K562 (cell line): ENCODE results near the gene TANGO6. TPM values are rescaled to one million over a fixed set of nuclear protein-coding genes. Genes with fewer than 3 reads are reported as not detected.
A peak's percentile ranks its signal among the peaks of the same experiment; 100 is the strongest.

Source experiments
- HNRNPUL1 ChIP-seq: fragments of 200-400 bp; formaldehyde crosslinking; IDR thresholded peaks from 2 replicates; pipeline ENCODE4 v1.6.1; 2017; ENCODE audit warnings: low read length
- NCOR1 ChIP-seq: fragments of 450-650 bp; IDR thresholded peaks from 2 replicates; pipeline ENCODE4 v1.6.1; 2016; ENCODE audit warnings: mild to moderate bottlenecking, moderate library complexity
- NR2F6 ChIP-seq: fragments of 450-650 bp; formaldehyde crosslinking; IDR thresholded peaks from 2 replicates; pipeline ENCODE4 v1.4.0; 2020; ENCODE audit warnings: mild to moderate bottlenecking
- PCBP1 ChIP-seq: fragments of 200-400 bp; formaldehyde crosslinking; IDR thresholded peaks from 2 replicates; pipeline ENCODE4 v1.6.1; 2018; ENCODE audit warnings: mild to moderate bottlenecking, low read depth, low read length; ENCODE audit not compliant: poor library complexity, severe bottlenecking
- POLR2A ChIP-seq: fragments of 450-650 bp; conservative IDR thresholded peaks from 2 replicates; pipeline ENCODE4 v1.6.1; 2016
- PURB ChIP-seq: sonication (generic); formaldehyde crosslinking; IDR thresholded peaks from 2 replicates; pipeline ENCODE4 v1.9.0; 2021; ENCODE audit warnings: low read depth, mild to moderate bottlenecking, missing genetic modification reagents
- ZNF274 ChIP-seq: IDR thresholded peaks from 2 replicates; pipeline ENCODE4 v1.6.1; 2011; ENCODE audit warnings: low read depth, mild to moderate bottlenecking, low read length, moderate library complexity, borderline replicate concordance
- ZNF586 ChIP-seq: fragments of 450-650 bp; formaldehyde crosslinking; conservative IDR thresholded peaks from 2 replicates; pipeline ENCODE4 v1.4.0; 2020; ENCODE audit warnings: mild to moderate bottlenecking, moderate library complexity
- polyA plus RNA-seq, 8 experiments: library from polyadenylated mRNA; depleted of rRNA in 4 of 8; stranded (reverse) in 5 of 8; unstranded in 3 of 8; fragments of >200 nt; fragmentation: Nextera tagmentation in 2 of 8; fragmentation: Illumina TruSeq in 1 of 8; extraction: Ambion mirVana in 2 of 8; extraction: Trizol in 1 of 8; gene quantifications; 2 replicates each; pipeline versions ENCODE4 v1.2.1 to v1.2.3, GENCODE V29; 2011 to 2014; ENCODE audit warnings: inconsistent platforms in 1 of 8, missing spikeins in 1 of 8
- total RNA-seq, 7 experiments: library from RNA; depleted of rRNA in 6 of 7; stranded (reverse); fragments of >200 nt in 6 of 7; fragmentation: Illumina TruSeq in 2 of 7; extraction: Trizol in 2 of 7; gene quantifications; 2 replicates each; pipeline versions ENCODE4 v1.2.1 to v1.2.3, GENCODE V29; 2011 to 2021; ENCODE audit warnings: low replicate concordance in 1 of 7
- TF ChIP-seq, protein P1 (sequence below): fragments of 250-450 bp; sonication (Bioruptor Pico); IDR thresholded peaks from 2 replicates; pipeline ENCODE4 v1.8.0; 2022; ENCODE audit warnings: inconsistent platforms
- TF ChIP-seq, protein P2 (sequence below): fragments of 250-450 bp; sonication (Bioruptor Pico); IDR thresholded peaks from 2 replicates; pipeline ENCODE4 v1.8.0; 2021; ENCODE audit warnings: borderline replicate concordance, mild to moderate bottlenecking, moderate library complexity; ENCODE audit not compliant: poor library complexity, severe bottlenecking
- TF ChIP-seq, protein P3 (sequence below): fragments of 450-650 bp; IDR thresholded peaks from 2 replicates; pipeline ENCODE4 v1.6.1; 2014; ENCODE audit warnings: low read depth, mild to moderate bottlenecking, moderate library complexity, borderline replicate concordance
- TF ChIP-seq, protein P4 (sequence below): fragments of 450-650 bp; formaldehyde crosslinking; IDR thresholded peaks from 2 replicates; pipeline ENCODE4 v1.4.0; 2022; ENCODE audit warnings: missing genetic modification characterization
- TF ChIP-seq, protein P5 (sequence below): fragments of 450-650 bp; IDR thresholded peaks from 2 replicates; pipeline ENCODE4 v1.7.0; 2016; ENCODE audit warnings: borderline replicate concordance

TANGO6 gene
- total and polyA plus RNA-seq, 9 of the 15 experiments (the other 6 are each of a cell fraction or from before 2014, with no cell fraction given) = 1.6 to 15.2 (median 9.6) TPM

DNA sequence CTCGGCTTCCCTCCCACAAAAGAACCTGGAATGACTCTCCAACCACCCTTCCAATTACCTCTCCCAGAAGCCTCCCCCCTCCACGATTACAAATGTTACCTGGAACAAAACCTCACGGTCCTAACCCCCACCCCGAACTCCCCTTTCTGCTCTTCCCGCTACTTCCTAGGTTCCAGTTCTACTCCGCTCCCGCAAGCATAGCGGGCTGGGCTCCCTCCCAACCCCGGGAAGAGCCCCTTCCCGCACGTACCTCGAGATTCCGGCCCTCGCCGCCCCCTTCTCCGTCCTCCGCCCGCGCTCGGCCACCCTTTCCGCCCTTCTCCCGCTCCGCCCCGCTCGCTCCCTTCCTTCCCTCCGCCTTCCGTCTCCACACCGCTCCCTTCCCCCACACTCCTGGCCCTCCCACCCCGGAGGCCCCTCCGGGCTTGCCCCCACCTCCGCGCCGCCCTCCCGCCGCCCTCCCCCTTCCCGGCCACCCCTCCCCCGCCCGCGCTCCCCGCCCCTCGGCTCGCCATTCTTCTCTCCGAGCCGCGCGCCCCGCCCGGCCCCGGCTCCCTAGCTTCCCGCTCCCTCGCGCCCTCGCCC lies 288.6 kb downstream of the TANGO6 start (continued):
- TF ChIP-seq, protein P1, sequence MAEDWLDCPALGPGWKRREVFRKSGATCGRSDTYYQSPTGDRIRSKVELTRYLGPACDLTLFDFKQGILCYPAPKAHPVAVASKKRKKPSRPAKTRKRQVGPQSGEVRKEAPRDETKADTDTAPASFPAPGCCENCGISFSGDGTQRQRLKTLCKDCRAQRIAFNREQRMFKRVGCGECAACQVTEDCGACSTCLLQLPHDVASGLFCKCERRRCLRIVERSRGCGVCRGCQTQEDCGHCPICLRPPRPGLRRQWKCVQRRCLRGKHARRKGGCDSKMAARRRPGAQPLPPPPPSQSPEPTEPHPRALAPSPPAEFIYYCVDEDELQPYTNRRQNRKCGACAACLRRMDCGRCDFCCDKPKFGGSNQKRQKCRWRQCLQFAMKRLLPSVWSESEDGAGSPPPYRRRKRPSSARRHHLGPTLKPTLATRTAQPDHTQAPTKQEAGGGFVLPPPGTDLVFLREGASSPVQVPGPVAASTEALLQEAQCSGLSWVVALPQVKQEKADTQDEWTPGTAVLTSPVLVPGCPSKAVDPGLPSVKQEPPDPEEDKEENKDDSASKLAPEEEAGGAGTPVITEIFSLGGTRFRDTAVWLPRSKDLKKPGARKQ (CRISPR knock-in tag) = no peak
- TF ChIP-seq HNRNPUL1 (no peak), ZNF586 (CRISPR knock-in tag) (no peak), ZNF274 (no peak), PURB (CRISPR knock-in tag) (no peak), PCBP1 (no peak), NR2F6 (no peak), NCOR1 (peak; percentile 49; the same call in 1 of the 2 replicates), POLR2A (peak; percentile 86)
- TF ChIP-seq, protein P2, sequence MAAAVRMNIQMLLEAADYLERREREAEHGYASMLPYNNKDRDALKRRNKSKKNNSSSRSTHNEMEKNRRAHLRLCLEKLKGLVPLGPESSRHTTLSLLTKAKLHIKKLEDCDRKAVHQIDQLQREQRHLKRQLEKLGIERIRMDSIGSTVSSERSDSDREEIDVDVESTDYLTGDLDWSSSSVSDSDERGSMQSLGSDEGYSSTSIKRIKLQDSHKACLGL (CRISPR knock-in tag) = no peak
- TF ChIP-seq, protein P3, sequence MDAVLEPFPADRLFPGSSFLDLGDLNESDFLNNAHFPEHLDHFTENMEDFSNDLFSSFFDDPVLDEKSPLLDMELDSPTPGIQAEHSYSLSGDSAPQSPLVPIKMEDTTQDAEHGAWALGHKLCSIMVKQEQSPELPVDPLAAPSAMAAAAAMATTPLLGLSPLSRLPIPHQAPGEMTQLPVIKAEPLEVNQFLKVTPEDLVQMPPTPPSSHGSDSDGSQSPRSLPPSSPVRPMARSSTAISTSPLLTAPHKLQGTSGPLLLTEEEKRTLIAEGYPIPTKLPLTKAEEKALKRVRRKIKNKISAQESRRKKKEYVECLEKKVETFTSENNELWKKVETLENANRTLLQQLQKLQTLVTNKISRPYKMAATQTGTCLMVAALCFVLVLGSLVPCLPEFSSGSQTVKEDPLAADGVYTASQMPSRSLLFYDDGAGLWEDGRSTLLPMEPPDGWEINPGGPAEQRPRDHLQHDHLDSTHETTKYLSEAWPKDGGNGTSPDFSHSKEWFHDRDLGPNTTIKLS = no peak
- TF ChIP-seq, protein P4, sequence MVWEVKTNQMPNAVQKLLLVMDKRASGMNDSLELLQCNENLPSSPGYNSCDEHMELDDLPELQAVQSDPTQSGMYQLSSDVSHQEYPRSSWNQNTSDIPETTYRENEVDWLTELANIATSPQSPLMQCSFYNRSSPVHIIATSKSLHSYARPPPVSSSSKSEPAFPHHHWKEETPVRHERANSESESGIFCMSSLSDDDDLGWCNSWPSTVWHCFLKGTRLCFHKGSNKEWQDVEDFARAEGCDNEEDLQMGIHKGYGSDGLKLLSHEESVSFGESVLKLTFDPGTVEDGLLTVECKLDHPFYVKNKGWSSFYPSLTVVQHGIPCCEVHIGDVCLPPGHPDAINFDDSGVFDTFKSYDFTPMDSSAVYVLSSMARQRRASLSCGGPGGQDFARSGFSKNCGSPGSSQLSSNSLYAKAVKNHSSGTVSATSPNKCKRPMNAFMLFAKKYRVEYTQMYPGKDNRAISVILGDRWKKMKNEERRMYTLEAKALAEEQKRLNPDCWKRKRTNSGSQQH = peak; percentile 94
- TF ChIP-seq, protein P5, sequence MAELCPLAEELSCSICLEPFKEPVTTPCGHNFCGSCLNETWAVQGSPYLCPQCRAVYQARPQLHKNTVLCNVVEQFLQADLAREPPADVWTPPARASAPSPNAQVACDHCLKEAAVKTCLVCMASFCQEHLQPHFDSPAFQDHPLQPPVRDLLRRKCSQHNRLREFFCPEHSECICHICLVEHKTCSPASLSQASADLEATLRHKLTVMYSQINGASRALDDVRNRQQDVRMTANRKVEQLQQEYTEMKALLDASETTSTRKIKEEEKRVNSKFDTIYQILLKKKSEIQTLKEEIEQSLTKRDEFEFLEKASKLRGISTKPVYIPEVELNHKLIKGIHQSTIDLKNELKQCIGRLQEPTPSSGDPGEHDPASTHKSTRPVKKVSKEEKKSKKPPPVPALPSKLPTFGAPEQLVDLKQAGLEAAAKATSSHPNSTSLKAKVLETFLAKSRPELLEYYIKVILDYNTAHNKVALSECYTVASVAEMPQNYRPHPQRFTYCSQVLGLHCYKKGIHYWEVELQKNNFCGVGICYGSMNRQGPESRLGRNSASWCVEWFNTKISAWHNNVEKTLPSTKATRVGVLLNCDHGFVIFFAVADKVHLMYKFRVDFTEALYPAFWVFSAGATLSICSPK = peak; percentile 94; the same call in 1 of the 2 replicates
